K562 (cell line): ENCODE results near the gene FAIM. TPM values are rescaled to one million over a fixed set of nuclear protein-coding genes. Genes with fewer than 3 reads are reported as not detected.
A peak's percentile ranks its signal among the peaks of the same experiment; 100 is the strongest.

ENCODE experiments used
- ARID4B ChIP-seq: sonication (generic); formaldehyde crosslinking; IDR thresholded peaks from 2 replicates; pipeline ENCODE4 v1.8.0; 2022; ENCODE audit warnings: mild to moderate bottlenecking, missing genetic modification reagents
- ATF1 ChIP-seq, 2 experiments: fragments of 450-650 bp in 1 of 2; IDR thresholded peaks; 2 replicates each; pipeline ENCODE4 v1.6.1; 2016; ENCODE audit warnings: missing compliant biosample characterization in 1 of 2, missing genetic modification characterization in 1 of 2
- CCAR2 ChIP-seq: fragments of 200-400 bp; formaldehyde crosslinking; IDR thresholded peaks from 2 replicates; pipeline ENCODE4 v1.6.1; 2017; ENCODE audit warnings: mild to moderate bottlenecking, low read depth, low read length
- CLOCK ChIP-seq: fragments of 250-450 bp; sonication (Bioruptor Pico); IDR thresholded peaks from 2 replicates; pipeline ENCODE4 v1.4.0; 2020; ENCODE audit warnings: mild to moderate bottlenecking, moderate library complexity, borderline replicate concordance
- E2F5 ChIP-seq: sonication (generic); formaldehyde crosslinking; IDR thresholded peaks from 2 replicates; pipeline ENCODE4 v1.8.0; 2022; ENCODE audit warnings: mild to moderate bottlenecking, missing genetic modification reagents
- FOXA3 ChIP-seq, 2 experiments: fragments of 450-650 bp in 1 of 2; sonication (generic) in 1 of 2; formaldehyde crosslinking; IDR thresholded peaks in 1 of 2; conservative IDR thresholded peaks in 1 of 2; 2 replicates each; pipeline versions ENCODE4 v1.4.0 to v1.8.0; 2020 to 2022; ENCODE audit warnings: mild to moderate bottlenecking in 2 of 2, missing genetic modification reagents in 1 of 2
- FOXK1 ChIP-seq: sonication (generic); formaldehyde crosslinking; IDR thresholded peaks from 2 replicates; pipeline ENCODE4 v1.8.0; 2022; ENCODE audit warnings: missing genetic modification reagents, mild to moderate bottlenecking, borderline replicate concordance
- HDAC2 ChIP-seq: fragments of 450-650 bp; IDR thresholded peaks from 2 replicates; pipeline ENCODE4 v1.6.1; 2016; ENCODE audit warnings: mild to moderate bottlenecking
- IRF9 ChIP-seq: fragments of 450-650 bp; IDR thresholded peaks from 2 replicates; pipeline ENCODE4 v1.6.1; 2016; ENCODE audit warnings: missing biosample characterization, missing genetic modification characterization
- MCM7 ChIP-seq, 2 experiments: fragments of 450-650 bp; IDR thresholded peaks; 2 replicates each; pipeline ENCODE4 v1.6.1; 2016 to 2018
- SMARCE1 ChIP-seq: fragments of 450-650 bp; IDR thresholded peaks from 2 replicates; pipeline ENCODE4 v1.7.1; 2016; ENCODE audit warnings: mild to moderate bottlenecking
- SRSF1 ChIP-seq: fragments of 200-400 bp; formaldehyde crosslinking; IDR thresholded peaks from 2 replicates; pipeline ENCODE4 v1.6.1; 2017; ENCODE audit warnings: mild to moderate bottlenecking, low read depth, low read length, moderate library complexity
- STAG1 ChIP-seq: sonication (generic); formaldehyde crosslinking; IDR thresholded peaks from 2 replicates; pipeline ENCODE4 v1.5.0; 2020; ENCODE audit warnings: missing genetic modification reagents, borderline replicate concordance
- TEAD4 ChIP-seq, 2 experiments: sonication (generic) in 1 of 2; formaldehyde crosslinking in 1 of 2; IDR thresholded peaks; 2 replicates each; pipeline versions ENCODE4 v1.6.1 to v1.8.0; 2012 to 2022; ENCODE audit warnings: borderline replicate concordance in 1 of 2, inconsistent platforms in 1 of 2, low read length in 1 of 2, mild to moderate bottlenecking in 1 of 2, missing genetic modification reagents in 1 of 2
- ZNF41 ChIP-seq: fragments of 250-450 bp; sonication (Bioruptor Pico); conservative IDR thresholded peaks from 2 replicates; pipeline ENCODE4 v1.4.0; 2020; ENCODE audit warnings: mild to moderate bottlenecking
- ZNF778 ChIP-seq: fragments of 450-650 bp; formaldehyde crosslinking; IDR thresholded peaks from 2 replicates; pipeline ENCODE4 v1.4.0; 2020; ENCODE audit warnings: mild to moderate bottlenecking, moderate library complexity
- ZNF79 ChIP-seq: fragments of 250-450 bp; sonication (Bioruptor Pico); IDR thresholded peaks from 2 replicates; pipeline ENCODE4 v1.4.0; 2020; ENCODE audit warnings: low read depth, mild to moderate bottlenecking, moderate library complexity
- polyA plus RNA-seq, 8 experiments: library from polyadenylated mRNA; depleted of rRNA in 4 of 8; stranded (reverse) in 5 of 8; unstranded in 3 of 8; fragments of >200 nt; fragmentation: Nextera tagmentation in 2 of 8; fragmentation: Illumina TruSeq in 1 of 8; extraction: Ambion mirVana in 2 of 8; extraction: Trizol in 1 of 8; gene quantifications; 2 replicates each; pipeline versions ENCODE4 v1.2.1 to v1.2.3, GENCODE V29; 2011 to 2014; ENCODE audit warnings: inconsistent platforms in 1 of 8, missing spikeins in 1 of 8
- total RNA-seq, 7 experiments: library from RNA; depleted of rRNA in 6 of 7; stranded (reverse); fragments of >200 nt in 6 of 7; fragmentation: Illumina TruSeq in 2 of 7; extraction: Trizol in 2 of 7; gene quantifications; 2 replicates each; pipeline versions ENCODE4 v1.2.1 to v1.2.3, GENCODE V29; 2011 to 2021; ENCODE audit warnings: low replicate concordance in 1 of 7

The FAIM gene
- total and polyA plus RNA-seq, 9 of the 15 experiments (the other 6 are each of a cell fraction or from before 2014, with no cell fraction given), result 2.5 to 7.9 (median 6.6) TPM

- TF ChIP-seq CLOCK (no peak), STAG1 (CRISPR knock-in tag) (peak; percentile 35; the same call in 1 of the 2 replicates), ZNF79 (CRISPR knock-in tag) (no peak), E2F5 (peak; percentile 69; the same call in 1 of the 2 replicates), ARID4B (CRISPR knock-in tag) (peak; percentile 42), FOXK1 (peak; percentile 79; the same call in 1 of the 2 replicates), SMARCE1 (0 out of 2 replicates have a peak, but pooled peaks have one; percentile 3), CCAR2 (no peak), ATF1 (CRISPR knock-in tag; IDR thresholded peaks at IDR 0.05) (peak; percentile 48; the same call in 1 of the 2 replicates), ATF1 (tag; IDR thresholded peaks at IDR 0.05) (peak; percentile 84), FOXA3 (CRISPR knock-in tag; conservative IDR thresholded peaks at IDR 0.05 in 1 of 2, IDR thresholded peaks at IDR 0.05 in 1 of 2) (no peak), HDAC2 (0 out of 2 replicates have a peak, but pooled peaks have one; percentile 34), MCM7 (IDR thresholded peaks at IDR 0.05) (no peak), ZNF41 (CRISPR knock-in tag) (no peak), IRF9 (tag) (no peak), ZNF778 (CRISPR knock-in tag) (no peak), TEAD4 (IDR thresholded peaks at IDR 0.05; ENCODE audit: low read length) (peak; percentile 10; the same call in 1 of the 2 replicates), TEAD4 (CRISPR knock-in tag; IDR thresholded peaks at IDR 0.05; ENCODE audit: borderline replicate concordance) (no peak), SRSF1 (no peak)
Observed at GRCh38 chr3:138594150-138594934, 14.2 kb upstream of the FAIM start, which contains the start of gene CEP70 (continued).
